Amygdala (tissue), 56 donors: ENCODE data around the gene HPCAL1.

Experiments used
- DNase-seq, 56 donors: peaks; one replicate each; lab custom pipeline; 2025; lab: John Stamatoyannopoulos, UW

HPCAL1 gene

DNA sequence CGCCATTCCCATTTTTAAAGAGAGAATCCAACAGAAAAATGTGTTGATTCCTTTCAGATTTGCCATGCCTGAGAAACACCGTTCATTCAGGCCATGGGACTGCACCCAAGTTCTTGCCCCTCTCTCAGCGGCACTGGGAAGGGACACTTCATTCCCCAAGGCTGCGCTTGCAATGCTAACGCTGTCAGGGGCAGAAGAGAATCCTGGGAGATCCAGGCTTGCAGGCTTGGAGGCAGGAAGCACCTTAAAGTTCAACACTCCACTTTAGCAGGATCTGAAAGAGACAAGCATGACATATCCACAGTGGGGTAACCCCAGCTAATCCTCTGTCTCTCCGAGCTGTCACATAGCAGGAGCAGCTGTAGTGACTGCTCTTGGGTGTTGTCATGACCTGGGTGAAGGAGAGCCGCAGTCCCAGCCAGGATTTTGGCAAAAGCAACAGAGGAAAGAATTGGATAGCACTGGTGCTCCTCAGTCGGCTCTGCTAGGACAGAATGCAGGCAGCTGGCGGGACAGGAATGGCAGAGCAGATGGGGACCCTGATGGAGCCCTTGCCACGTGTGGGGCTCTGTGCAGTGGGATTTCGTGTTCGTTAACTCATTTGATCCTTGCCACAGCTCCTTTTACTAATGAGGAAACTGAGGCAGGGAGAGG is 167.4 kb downstream of the HPCAL1 start:
- DNase-seq: no peak

DNA sequence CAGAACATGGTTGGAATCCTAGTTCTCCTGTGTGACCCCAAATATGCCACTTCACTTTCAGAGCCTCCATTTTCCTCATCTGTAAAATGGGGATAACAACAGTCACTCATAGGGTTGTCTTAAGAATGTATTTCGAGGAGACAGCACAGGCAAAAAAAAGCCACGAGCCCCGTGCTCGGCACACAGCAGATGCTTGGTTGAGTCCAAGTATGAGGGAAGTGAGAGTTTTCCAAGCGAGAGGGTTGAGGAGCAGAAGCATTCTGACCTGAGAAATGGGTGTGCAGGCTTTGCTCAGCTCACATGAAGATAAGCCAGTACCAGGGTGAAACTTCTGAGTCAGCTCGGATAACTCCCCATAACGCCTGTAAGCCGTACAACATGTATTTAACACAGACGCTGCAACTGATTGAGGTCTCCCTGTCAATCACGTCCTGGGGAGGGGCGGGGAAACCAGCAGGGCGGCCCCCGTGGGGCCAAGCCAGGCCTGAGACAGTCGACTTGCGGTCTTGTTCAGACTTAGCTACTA is 168.4 kb downstream of the HPCAL1 start:
- DNase-seq: no peak

DNA sequence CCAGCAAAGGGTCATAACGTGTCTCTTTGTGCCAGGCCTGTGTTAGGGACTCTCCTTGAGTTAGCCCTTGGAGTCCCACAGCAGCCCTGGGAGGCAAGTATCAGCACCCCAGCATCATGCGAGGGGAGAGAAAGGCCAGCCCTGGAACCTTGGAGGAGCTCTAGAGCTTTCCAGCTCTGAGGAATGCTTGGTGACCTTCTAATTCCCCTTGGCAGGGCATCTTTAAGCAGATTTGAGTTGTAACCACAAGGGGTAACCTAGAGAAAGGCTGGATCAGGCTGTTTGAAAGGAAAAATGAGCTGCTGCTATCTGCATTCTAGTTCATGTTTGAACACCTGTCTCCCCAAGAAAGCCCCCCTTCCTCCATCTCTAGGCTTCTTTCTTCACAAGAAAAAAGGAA is 169.3 kb downstream of the HPCAL1 start:
- DNase-seq: no peak

DNA sequence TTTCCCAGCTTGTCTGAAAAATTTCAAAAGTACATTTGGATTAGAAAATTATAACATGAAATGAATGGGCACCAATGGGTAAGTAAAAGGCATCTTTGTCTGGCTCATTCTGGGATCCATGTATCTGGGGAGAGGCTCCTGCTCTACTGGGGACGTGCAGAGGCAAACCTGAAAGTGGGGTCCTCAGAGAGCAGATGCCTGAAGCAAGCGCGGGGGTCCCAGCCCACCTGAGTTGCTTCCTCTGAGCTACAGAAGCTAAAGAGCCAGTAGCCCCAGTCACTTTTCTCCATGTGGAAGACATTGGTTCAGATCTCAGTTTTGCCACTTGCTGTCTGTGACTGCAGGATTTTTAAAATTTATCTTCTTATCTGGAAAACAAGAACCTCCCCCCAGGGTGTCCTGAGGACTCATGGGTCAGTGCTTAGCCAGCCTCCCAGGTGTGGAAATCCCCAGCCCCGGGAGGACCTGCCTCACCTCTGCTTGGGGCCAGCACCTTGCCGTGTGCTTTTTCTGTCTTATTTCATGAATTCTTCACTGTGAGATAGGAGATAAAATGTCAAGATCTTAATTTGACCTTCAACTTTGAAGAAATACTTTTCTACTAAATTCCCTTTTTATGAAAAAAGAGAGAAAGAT is 170.5 kb downstream of the HPCAL1 start:
- DNase-seq: no peak

DNA sequence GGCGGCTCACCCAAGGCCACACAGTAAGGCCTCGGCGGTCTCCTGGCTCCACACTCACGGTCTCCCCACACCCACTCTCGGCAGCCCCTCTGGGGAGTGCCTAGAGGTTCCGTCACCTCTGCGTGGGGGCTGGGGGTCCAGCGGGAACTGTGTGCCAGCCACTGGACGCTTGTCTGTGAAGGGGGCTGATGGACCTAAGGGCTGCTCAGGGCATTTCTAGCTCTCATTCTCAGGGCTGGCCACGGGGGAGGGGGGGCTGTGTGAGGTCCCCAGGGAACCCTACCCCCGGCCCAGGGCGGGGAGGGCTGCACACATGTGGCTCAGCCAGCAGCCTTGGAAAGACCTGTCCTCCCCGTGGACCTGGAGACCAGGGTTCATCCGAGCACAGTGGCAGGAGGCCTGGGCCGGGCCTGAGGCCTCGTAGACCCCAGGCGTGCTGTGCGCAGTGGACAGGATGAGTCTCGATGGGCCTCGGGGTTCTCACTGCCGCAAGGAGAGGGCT is 172.6 kb downstream of the HPCAL1 start:
- DNase-seq: no peak

DNA sequence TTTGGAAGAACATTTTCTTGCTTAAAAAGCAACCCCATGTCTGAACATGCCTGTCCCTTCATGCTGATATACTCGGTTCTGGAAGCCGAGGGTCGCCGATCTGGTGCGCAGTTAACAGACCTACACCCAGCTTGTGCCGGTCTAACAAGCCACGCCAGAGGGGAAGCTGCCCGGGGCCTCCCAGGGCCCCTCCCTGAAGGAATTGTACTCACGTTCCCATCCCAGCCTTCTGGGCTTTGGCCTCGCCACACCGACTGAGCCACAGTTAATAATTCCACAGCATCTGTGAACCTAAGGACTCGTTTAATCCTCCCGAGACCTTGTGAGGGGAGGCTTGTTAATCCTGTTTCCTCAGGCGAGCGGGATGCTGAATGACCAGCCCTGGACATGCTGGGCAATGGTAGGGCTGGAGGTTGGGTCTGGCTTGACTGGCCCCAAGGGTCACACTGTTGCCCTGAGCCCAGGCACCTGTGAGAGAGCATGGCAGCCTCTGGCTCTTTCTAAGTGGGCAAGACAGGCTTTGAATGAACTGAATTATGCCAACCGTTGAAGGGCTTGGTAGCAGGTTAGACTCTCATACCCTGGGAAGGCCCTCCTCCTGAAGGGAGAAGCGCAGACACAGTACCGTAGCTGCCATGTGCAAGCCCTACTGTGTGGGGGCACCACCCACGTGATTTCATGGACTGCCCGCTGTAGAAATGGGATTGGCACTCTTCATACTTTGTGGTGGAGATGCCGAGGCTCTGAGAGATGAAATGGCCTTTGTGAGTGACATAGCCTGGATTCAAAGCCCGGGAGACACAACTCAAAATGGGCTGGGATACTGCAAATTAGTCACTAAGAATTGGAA is 173.3 kb downstream of the HPCAL1 start:
- DNase-seq: no peak

DNA sequence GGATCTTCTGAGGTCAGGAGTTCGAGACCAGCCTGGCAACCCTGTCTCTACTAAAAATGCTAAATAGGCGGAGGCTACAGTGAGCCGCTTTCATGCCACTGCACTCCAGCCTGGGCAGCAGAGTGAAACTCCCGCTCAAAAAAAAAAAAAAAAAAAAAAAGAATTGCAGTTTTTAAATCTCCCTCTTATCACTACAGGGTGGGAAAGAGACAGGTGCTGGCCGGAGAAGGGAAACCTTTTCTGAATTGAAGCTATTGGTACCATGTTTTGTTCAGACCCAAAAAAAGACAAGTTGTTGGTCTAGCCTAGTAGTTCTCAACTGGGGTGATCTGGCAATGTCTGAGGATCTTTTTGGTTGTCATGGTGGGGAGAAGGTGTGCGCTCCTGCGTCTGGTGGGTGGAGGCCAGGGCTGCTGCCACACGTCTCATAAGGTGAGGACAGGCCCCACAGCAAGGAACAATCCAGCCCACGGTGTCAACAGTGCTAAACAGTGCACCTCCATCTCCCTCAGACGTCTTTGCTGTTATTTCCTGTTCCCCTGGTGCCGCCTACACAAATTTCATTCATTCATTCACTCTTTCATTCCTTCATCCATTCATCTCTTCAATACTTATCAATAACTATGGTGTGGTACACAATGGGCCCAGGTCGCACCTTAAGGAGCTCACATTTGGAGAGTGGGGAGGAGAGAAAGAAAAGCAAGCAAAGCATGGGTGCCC is 174.2 kb downstream of the HPCAL1 start:
- no peak for DNase-seq
